ENCODE measurements around the gene RBBP8NL. TPM values are rescaled to one million over a fixed set of nuclear protein-coding genes. Genes with fewer than 3 reads are reported as not detected.
A peak's percentile ranks its signal among the peaks of the same experiment; 100 is the strongest.

The RBBP8NL gene
- total RNA-seq, 1 donor from 2014 or later: not detected

GRCh38 chr20:62406635-62407176 lies 20.6 kb downstream of the RBBP8NL start:
- no peak for DNase-seq (ENCODE audit: low read depth)
- Histone ChIP-seq H3K36me3 (ENCODE audit: control insufficient read depth, insufficient read depth, low read length) (no peaks in the 10 kb centered on the region), H3K27me3 (ENCODE audit: control insufficient read depth, insufficient read depth, low read length) (peaks cover 16% of the 10 kb centered on the region), H3K4me3 (ENCODE audit: low read depth, low read length) (peak overlapping the region; percentile 57)
- no peak for TF ChIP-seq CTCF (IDR thresholded peaks at IDR 0.05; ENCODE audit: insufficient read depth, low read length, poor library complexity, severe bottlenecking)

GRCh38 chr20:62405981-62406513 lies 21.3 kb downstream of the RBBP8NL start:
- no peak for DNase-seq (ENCODE audit: low read depth)
- no peak for TF ChIP-seq CTCF (IDR thresholded peaks at IDR 0.05; ENCODE audit: insufficient read depth, low read length, poor library complexity, severe bottlenecking)
- Histone ChIP-seq H3K4me3 (ENCODE audit: low read depth, low read length) (peak overlapping the region; percentile 57), H3K27me3 (ENCODE audit: control insufficient read depth, insufficient read depth, low read length) (peaks cover 9% of the 10 kb centered on the region), H3K36me3 (ENCODE audit: control insufficient read depth, insufficient read depth, low read length) (no peaks in the 10 kb centered on the region)

GRCh38 chr20:62405108-62405980 lies 22.0 kb downstream of the RBBP8NL start:
- no peak for DNase-seq (ENCODE audit: low read depth)
- peak; percentile 65 for TF ChIP-seq CTCF (IDR thresholded peaks at IDR 0.05; ENCODE audit: insufficient read depth, low read length, poor library complexity, severe bottlenecking)
- Histone ChIP-seq H3K4me3 (ENCODE audit: low read depth, low read length) (no peak overlapping the region), H3K27me3 (ENCODE audit: control insufficient read depth, insufficient read depth, low read length) (peaks cover 4% of the 10 kb centered on the region), H3K36me3 (ENCODE audit: control insufficient read depth, insufficient read depth, low read length) (no peaks in the 10 kb centered on the region)

- H3K27me3 ChIP-seq (ENCODE audit: control insufficient read depth, insufficient read depth, low read length): peaks cover 2% of the 10 kb centered on the region
- DNase-seq (ENCODE audit: low read depth): no peak
- TF ChIP-seq CTCF (IDR thresholded peaks at IDR 0.05; ENCODE audit: insufficient read depth, low read length, poor library complexity, severe bottlenecking): no peak
- H3K36me3 ChIP-seq (ENCODE audit: control insufficient read depth, insufficient read depth, low read length): no peaks in the 10 kb centered on the region
- H3K4me3 ChIP-seq (ENCODE audit: low read depth, low read length): no peak overlapping the region
Measured at GRCh38 chr20:62404761-62405107, 22.6 kb downstream of the RBBP8NL start.

GRCh38 chr20:62404112-62404665 lies 23.1 kb downstream of the RBBP8NL start:
- H3K4me3 ChIP-seq (ENCODE audit: low read depth, low read length): no peak overlapping the region
- peaks cover 2% of the 10 kb centered on the region for H3K27me3 ChIP-seq (ENCODE audit: control insufficient read depth, insufficient read depth, low read length)
- H3K36me3 ChIP-seq (ENCODE audit: control insufficient read depth, insufficient read depth, low read length): no peaks in the 10 kb centered on the region
- no peak for DNase-seq (ENCODE audit: low read depth)
- TF ChIP-seq CTCF (IDR thresholded peaks at IDR 0.05; ENCODE audit: insufficient read depth, low read length, poor library complexity, severe bottlenecking): no peak
